ENCODE measurements around the gene BRD3OS. TPM values are rescaled to one million over a fixed set of nuclear protein-coding genes. Genes with fewer than 3 reads are reported as not detected.
A peak's percentile ranks its signal among the peaks of the same experiment; 100 is the strongest.
"Not testable (repeated sequence)": the region's sequence is repeated elsewhere in the genome, so short reads cannot be mapped to it uniquely, and the experiment has no call there.

Gene BRD3OS
- polyA plus RNA-seq, 1 donor, result 21.6 TPM

- DNase-seq, result no peak
These were observed 37.2 kb upstream of the BRD3OS start for GRCh38 chr9:133987946-133988665.

- DNase-seq, result not testable (repeated sequence)
These were observed 36.5 kb upstream of the BRD3OS start for GRCh38 chr9:133988771-133989170.

- DNase-seq, result no peak
These were observed 35.5 kb upstream of the BRD3OS start for GRCh38 chr9:133989625-133990365.

GRCh38 chr9:133990366-133991213, 34.7 kb upstream of the BRD3OS start:
- DNase-seq, result peak; percentile 68

GRCh38 chr9:133991214-133991921, 33.9 kb upstream of the BRD3OS start:
- no peak for DNase-seq

GRCh38 chr9:133991964-133992779, 33.1 kb upstream of the BRD3OS start, which contains the start of gene VAV2:
Gene VAV2, minus strand, starts transcription at chr9:133992324. Its CDS starts 46 bp downstream, at chr9:133992278.
- DNase-seq, result no peak

- no peak for DNase-seq
These were observed 32.3 kb upstream of the BRD3OS start for GRCh38 chr9:133992780-133993634.

- DNase-seq, result no peak
These were observed 31.5 kb upstream of the BRD3OS start for GRCh38 chr9:133993635-133994253.

- DNase-seq, result no peak
These were observed 30.8 kb upstream of the BRD3OS start for GRCh38 chr9:133994353-133995011.

- no peak for DNase-seq
These were observed 30.0 kb upstream of the BRD3OS start for GRCh38 chr9:133995012-133995896.

GRCh38 chr9:133996531-133997520, 28.5 kb upstream of the BRD3OS start:
- DNase-seq, result no peak

GRCh38 chr9:133997584-133997983, 27.7 kb upstream of the BRD3OS start:
- no peak for DNase-seq

GRCh38 chr9:133998915-133999595, 26.2 kb upstream of the BRD3OS start:
- DNase-seq, result no peak

- DNase-seq, result no peak
These were observed 25.4 kb upstream of the BRD3OS start for GRCh38 chr9:133999851-134000265.

GRCh38 chr9:134002796-134003195, 22.5 kb upstream of the BRD3OS start:
- DNase-seq, result no peak

GRCh38 chr9:134003237-134003636, 22.0 kb upstream of the BRD3OS start:
- no peak for DNase-seq
